NOMO-1 (cell line): ENCODE results near the gene NARS2.

Experiments used
- DNase-seq, 2 experiments: peaks; one replicate each; lab custom pipeline; 2025; ENCODE audit not compliant: unreplicated experiment in 2 of 2; lab: John Stamatoyannopoulos, UW

NARS2 gene

DNA sequence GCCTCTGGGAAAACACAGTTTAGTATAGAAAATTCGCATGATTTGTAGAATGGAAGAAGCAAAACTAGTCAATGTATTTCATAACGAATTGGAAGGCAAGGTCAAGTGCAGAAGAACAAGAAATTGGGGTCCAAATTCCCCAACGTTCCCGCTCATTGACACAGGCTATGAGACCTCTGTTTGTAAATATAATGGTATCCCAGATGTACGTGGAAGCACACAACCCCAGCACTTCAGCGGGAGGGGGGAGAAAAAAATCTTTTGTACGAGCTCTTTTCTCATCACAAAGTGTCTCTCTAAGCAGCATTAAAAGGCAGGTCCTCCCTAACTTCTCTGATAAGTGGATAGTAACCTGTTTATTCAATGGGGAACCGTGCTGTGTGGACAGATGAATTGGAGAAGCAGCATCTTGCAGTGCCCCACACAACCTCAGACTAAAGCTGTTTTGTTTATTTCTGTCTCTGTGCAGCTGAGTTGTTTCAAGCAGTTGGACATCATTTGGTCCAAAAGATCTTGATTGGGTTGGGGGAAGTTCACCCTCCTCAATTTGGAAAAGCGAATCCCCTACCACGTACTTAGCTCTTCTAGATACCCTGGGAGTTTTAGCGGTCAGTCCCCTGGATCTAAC is 156.0 kb downstream of the NARS2 start:
- DNase-seq: peak in 1 of 2 experiments; percentile 28

GRCh38 chr11:78417888-78418583 is 156.6 kb downstream of the NARS2 start:
- peak; percentile 69 to 85 for DNase-seq

DNA sequence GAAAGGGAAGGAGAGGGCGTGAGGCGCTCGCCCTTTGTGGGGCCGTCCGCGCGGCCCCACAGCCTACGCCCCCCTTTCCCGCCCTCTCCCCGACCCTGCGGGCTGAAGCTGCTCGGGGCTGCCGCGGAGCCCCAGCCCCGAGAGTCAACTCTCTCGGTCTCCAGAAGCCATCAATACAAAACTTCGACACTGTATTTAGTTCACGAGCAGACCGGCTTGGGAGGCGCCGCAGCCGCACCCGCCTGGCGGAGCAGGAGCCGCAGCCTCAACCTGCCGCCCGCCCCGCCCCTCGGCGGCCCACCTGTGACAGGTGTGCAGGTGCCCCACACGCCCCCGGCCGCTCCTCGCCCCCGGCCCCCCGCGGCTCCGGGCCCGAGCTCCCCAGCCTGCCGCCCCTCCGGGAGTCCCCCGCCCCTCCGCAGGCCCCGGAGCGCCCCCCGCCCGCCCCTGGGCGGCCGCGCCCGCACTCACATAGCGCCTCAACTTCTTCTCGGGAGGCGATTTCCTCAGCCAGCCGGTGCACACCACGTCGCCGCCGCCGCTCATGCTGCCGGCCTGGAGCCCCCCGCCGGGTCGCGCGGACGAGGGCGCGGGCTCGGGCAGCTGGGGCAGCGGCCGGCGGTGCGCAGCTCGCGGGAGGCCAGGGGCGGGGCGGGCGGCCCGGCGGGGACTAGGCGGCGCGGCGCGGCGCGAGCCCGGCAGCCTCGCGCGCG is 157.3 kb downstream of the NARS2 start, which contains the start of gene GAB2:
TSS of gene GAB2 (minus strand) at position 646 of the 713 bp plus-strand sequence. CDS start at position 546, 100 bp downstream.
- DNase-seq: no peak

DNA sequence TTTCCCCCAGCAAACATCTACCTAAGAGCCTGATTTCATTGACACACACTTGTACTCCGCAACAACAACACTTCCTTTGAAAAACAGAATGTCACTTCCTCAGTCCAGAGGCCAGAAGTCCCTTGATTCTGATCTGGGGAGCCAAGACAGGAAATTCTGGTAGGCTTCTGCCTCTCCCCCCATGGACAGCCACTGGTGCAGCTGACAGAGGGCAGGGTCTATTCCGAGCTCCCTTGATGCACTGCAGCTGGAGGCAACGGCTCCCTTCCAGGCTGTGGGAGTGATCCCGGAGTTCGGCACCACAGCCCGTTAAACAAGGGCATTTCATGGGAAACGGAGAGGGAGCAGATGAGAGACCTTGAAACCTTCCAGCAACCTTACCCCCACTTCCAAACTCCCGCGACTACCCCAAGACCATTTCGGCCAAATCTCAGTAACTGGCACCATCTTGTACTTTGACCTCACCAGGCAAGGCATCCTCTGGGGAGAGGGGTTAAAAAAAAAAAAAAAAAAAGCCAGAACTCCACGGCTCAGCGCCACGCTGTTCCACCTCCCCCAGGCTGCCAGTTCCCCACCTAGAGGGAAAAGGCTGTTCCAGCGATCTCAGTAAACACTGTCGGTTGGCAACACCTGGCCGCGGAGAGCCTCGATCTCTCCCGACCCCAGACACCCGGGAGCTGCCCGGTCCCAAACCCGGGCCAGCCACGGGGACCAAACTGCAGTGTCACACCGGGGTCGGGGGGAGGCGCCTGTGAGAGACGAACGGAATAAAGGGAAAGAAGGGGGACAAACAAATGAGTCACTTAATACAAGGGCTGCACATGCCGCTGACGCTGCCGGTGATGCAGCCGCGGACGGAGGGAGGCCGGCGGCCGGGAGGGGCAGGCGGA is 158.1 kb downstream of the NARS2 start:
- peak; percentile 89 to 90 for DNase-seq

- no peak for DNase-seq
Observed at GRCh38 chr11:78415338-78415737, 159.3 kb downstream of the NARS2 start.

DNA sequence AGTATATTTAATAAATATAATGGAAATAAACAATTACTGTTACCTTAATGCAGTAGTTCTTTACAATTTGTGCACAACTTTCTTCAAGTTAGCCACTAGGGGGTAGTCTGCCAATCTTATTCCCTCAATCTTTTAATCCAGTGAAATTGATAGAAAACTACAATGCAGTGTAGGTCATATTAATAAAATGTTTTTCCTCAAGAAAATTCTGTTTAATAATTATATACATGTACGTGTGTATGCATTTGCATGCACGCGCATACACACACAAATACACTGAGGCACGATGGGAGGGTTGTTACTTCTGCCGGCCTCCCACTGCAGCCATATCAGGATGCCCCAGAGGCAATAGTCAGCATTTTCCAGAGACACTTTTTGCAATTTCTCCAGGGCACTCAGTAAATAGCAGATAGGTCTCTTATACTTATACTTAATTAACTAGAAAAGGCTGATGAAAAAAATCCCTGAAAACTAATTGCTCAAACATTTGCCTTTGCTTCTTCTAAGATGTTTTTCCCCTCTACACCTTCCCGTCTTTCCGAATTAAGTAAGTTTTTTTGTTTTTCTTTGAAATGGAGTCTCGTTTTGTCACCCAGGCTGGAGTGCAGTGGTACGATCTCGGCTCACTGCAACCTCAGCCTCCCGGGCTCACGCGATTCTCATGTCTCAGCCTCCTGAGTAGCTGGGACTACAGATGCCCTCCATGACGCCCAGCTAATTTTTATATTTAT is 160.2 kb downstream of the NARS2 start:
- peak in 1 of 2 experiments; percentile 17 for DNase-seq

DNA sequence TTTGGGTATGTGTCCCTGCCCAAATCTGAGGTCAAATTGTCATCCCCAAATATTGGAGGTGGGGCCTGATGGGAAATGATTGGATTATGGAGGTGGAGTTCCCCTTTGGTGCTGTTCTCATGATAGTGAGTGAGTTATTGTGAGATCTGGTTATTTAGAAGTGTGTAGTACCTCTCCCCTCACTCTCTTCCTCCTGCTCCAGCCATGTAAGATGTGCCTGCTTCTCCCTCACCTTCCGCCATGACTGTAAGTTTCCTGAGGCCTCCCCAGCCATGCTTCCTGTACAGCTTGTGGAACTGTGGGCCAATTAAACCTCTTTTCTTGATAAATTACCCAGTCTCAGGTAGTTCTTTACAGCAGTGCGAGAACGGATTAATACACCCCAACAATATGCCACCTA is 166.0 kb downstream of the NARS2 start:
- DNase-seq: no peak

DNA sequence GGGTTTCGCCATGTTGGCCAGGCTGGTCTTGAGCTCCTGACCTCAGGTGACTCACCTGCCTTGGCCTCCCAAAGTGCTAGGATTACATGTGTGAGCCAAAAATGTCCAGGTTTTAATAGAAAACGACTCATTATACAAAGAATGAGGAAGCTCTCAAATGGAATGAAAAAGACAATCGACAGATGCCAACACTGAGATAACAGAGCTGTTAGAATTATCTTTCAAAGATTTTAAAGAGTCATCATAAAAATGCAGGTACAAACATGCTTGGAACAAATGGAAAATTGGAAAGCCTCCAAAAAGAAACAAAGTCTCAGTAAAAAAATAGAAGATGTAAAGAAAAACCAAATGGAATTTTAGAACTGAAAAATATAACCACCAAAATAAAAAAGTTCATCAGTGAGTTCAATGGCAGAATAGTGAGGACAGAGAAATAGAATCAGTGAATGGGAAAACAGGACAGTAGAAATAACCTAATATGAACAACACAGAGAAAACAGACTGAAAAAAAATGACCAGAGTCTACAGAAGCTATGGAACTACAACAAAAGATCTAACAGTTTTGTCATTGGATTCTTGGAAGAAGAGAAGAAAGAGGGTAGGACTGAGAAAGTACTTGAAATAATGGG is 168.0 kb downstream of the NARS2 start:
- no peak for DNase-seq

- no peak for DNase-seq
Observed at GRCh38 chr11:78405805-78406204, 168.9 kb downstream of the NARS2 start.

DNA sequence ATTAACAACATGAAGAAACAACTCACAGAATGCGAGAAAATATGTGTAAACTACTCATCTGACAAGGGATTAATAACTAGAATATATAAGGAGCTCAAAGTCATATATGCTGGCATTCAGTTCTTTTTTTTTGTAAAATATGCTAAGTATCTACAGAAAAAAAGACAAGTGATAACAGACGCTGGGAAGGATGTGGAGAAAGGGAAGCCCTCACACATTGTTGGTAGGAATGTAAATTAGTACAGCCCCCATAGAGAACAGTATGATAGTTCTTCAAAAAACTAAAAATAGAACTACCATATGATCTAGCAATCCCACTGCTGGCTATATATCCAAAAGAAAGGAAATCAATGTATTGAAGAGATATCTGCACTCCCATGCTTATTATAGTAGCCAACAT is 170.9 kb downstream of the NARS2 start:
- no peak for DNase-seq

- no peak for DNase-seq
Observed at GRCh38 chr11:78402847-78403246, 171.8 kb downstream of the NARS2 start.

DNA sequence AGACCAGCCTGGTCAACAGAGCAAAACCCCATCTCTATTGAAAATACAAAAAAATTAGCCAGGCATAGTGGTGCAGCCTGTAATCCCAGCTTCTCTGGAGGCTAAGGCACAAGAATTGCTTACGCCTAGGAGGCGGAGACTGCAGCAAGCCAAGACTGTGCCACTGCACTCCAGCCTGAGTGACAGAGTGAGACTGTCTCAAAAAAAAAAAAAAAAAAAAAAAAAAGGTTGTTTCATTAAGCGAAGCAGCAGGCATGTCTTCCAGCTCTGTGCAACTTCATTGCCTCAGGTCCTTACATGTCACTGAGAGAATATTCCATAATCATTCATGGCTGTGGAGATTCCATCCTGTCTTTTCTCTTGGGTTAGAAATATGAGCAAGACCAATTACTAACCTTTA is 174.0 kb downstream of the NARS2 start:
- DNase-seq: no peak

DNA sequence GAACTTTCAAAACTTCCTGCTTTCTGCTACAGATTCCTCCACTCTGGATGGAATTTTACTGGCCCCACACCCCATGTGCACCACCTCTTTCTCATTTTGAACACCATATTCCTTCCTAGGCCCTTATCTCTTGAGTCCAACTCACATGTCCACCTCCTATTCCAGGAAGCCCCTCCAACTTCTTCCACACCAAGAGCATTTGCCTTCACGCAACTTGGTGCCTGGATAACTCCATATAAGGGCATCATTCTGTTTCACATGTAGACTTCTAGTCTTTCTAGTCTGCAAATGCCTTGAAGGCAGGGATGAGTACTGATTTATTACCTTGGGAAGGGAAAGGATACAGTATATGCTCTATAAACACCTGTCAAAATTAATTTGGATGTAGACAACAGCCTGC is 174.5 kb downstream of the NARS2 start:
- DNase-seq: no peak

DNA sequence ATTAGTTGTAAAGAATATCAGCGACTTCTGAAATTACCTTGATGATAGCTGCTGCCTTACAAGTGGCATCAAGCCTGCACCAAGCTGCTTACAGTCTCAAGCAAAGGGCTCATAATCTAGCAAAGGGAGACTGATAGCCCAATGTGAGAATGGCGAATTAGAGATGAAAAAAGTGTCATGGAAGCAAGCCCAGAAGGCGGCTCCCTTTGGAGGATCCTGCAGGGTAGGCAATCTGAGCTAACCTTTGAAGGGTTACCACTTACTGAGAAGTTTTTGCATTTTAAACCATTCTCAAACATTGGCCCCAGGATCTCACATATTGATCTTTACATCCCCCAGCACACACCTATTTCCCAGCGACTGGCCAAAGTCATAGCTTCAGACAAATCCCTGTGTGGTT is 175.5 kb downstream of the NARS2 start:
- DNase-seq: no peak

DNA sequence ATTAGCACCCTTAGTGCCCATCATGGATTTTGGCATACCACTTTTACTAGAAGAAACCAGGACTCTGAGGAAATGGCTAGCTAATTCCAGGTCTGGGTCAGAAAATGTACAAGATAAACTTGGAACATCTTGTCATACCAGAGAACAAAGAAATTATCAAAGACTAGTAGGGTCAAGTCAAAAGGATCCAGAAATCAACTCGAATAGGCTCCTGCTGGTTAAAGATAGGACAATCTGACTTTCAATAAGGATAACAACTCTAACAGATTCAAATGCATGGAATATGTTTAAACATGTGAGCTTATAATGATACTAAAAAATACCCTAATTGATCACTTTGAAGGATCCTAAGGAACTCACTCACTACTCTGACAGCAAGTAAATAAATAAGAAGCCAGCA is 175.9 kb downstream of the NARS2 start:
- DNase-seq: no peak

DNA sequence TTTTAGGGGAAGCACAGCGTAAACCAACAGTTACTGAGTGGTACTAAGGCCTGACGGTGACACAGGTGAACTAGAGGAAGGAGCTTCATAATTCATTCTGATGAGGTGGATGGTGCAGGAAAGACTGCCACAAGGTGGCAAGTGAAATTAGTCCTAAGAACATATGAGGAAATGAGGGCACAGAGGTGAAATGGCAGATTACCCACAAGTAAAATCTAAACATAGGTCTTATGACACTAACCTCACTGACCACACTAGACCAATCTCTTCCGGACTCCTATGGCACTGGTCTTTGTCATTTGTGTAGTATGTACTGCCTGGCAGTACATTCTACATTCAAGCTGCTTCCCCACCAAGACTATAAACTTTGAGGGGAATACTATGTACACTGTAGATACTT is 177.3 kb downstream of the NARS2 start:
- peak; percentile 61 to 85 for DNase-seq

DNA sequence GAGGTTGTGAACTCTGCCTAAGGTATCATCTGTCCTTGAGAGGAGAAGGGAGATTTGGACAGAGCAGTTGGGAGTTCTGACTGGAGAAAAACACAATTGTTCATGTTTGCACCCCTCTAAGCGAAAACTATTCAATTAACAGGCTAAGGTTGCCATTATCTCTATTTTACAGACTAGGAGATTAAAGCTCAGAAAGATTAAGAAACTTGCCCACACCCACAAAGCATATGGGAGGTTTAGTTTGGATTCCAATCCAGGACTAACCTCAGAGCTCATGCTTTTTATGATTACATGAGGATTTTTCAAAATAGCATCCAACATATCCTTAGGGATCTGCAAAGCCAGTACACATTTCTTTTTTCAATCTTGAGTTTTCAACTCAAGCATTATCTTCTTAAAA is 179.1 kb downstream of the NARS2 start:
- no peak for DNase-seq

DNA sequence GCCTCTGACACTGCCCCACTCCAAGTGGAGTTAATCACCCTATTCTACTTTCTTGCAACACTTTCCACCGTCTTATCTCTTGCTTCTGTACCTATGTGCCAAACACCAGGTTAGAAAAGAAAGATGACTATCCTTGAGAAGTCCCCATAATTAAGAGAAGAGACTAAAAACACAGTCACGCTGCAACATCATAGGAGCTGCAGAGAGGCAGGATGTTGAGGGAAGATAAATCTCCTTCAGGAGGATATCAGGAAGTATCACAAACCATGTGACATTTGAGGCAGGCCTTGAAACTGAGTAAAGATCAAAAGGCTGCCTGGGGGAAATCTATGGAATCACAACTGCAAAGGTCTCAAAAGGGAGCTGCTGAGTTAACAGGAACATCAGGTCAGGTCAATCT is 181.8 kb downstream of the NARS2 start:
- DNase-seq: no peak

- no peak for DNase-seq
Observed at GRCh38 chr11:78391424-78391823, 183.2 kb downstream of the NARS2 start.

DNA sequence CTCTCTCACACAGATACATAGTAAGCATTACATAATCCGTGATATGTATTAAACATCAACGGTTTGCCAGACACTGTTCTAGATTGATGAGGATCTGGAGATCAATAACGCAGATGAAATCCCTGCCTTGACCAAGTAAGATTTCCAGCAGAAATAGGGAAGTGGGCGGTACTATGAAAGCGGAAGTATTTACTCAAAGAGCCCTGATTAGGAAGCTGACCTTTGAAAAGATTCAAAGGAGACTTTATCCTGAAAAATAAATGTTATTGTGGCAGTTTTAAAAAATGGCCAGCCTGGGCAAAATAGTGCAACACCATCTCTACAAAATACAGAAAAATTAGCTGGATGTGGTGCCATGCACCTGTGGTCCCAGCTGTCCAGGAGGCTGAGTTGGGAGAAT is 183.9 kb downstream of the NARS2 start:
- peak; percentile 39 to 67 for DNase-seq
